IPS-18a (cell line): ENCODE results near the gene ONECUT3.
"Not testable (repeated sequence)": the region's sequence is repeated elsewhere in the genome, so short reads cannot be mapped to it uniquely, and the experiment has no call there.

ENCODE experiments used
- H3K27ac ChIP-seq: one replicate; pipeline ENCODE4 v1.5.1; 2013; ENCODE audit warnings: low read length
- H3K27me3 ChIP-seq: one replicate; pipeline ENCODE4 v1.6.1; 2013; ENCODE audit warnings: mild to moderate bottlenecking, low read length; ENCODE audit not compliant: control insufficient read depth, insufficient read depth
- H3K36me3 ChIP-seq: one replicate; pipeline ENCODE4 v1.6.1; 2013; ENCODE audit warnings: low read depth, low read length; ENCODE audit not compliant: control insufficient read depth
- H3K4me1 ChIP-seq: one replicate; pipeline ENCODE4 v1.6.1; 2013; ENCODE audit warnings: low read depth, low read length; ENCODE audit not compliant: control insufficient read depth
- H3K4me3 ChIP-seq: one replicate; pipeline ENCODE4 v1.5.1; 2013; ENCODE audit warnings: low read length
- H3K9ac ChIP-seq: one replicate; pipeline ENCODE4 v1.6.1; 2013; ENCODE audit warnings: mild to moderate bottlenecking, low read length, moderate library complexity
- H3K9me3 ChIP-seq: one replicate; pipeline ENCODE4 v1.6.1; 2013; ENCODE audit warnings: low read depth, low read length; ENCODE audit not compliant: control insufficient read depth

The ONECUT3 gene

DNA sequence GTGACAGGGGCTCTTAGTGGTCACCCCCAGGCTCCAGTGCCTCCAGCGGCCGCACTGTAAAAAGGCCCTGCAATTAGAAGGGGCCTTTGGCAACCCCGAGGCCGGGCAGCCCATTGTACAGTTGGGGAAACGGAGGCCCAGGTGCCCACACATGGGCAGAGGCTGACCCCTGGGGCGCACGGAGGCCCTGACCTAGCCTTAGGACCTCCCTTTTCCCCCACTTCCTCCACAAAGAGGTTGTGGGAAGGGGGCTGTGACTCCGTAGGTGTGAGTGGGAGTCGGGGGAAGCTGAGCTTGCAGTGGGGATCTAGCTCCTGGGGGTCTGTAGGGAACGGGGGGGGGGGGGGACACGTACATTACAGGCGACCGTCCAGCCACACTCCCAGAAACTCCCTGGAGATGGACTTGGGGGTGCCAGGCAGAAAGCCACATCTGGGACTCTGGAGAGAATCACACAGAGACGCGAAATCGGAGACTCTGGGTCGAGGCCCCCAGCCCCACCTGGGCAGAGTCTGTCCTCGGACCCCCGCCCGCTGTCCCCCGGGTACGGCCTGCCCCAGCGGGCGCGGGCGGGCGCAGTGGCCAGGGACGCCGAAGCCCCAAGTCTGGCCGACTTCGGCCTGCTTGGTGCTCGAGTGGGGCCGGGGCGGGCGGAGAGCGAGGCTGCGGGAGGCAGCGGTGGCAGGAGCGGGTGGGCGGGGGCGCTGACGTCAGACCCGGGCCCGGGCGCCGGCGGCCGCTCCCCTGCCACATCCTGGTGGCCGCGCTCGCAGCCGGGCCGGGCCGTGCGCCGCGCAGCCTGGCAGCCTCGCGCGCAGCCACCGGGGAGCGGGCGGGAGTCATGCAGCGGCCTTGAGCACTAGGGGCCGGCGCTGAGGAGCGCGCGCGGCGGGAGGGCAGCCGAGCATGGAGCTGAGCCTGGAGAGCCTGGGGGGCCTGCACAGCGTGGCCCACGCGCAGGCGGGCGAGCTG is at the start of gene ONECUT3:
Gene ONECUT3 (plus strand): TSS at position 750 of the 972 bp plus-strand sequence. CDS start 157 bp downstream, at position 907.
- no peaks in the 10 kb centered on the region for H3K36me3 ChIP-seq

DNA sequence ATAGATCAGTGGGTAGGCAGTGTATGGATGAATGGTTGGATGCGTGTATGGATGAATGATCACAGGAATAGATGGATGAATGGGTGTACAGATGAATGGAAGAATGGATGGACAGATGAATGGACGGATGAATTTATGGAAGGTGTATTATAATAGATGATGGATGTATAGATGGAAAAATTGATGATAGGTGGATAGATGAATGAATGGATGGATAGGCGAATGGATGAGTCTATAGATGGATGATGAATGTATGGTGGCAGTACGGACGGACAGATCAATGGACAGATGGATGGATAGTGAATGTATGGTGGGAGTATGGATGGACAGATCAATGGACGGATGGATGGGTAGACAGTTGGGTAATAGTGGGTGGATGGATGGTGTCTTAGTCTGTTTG is 49.0 kb upstream of the ONECUT3 start:
- H3K9me3 ChIP-seq = no peaks in the 10 kb centered on the region
- no peaks in the 10 kb centered on the region for H3K4me1 ChIP-seq
- peaks cover 17% of the 10 kb centered on the region for H3K27me3 ChIP-seq

More for the DNA sequence above, at the start of gene ONECUT3:
- H3K9me3 ChIP-seq = no peaks in the 10 kb centered on the region
- H3K27ac ChIP-seq = no peak within 1 kb of the TSS
- H3K4me1 ChIP-seq = no peaks in the 10 kb centered on the region
- no peak within 1 kb of the TSS for H3K9ac ChIP-seq
- no peak within 1 kb of the TSS for H3K4me3 ChIP-seq
- peaks cover 92% of the 10 kb centered on the region for H3K27me3 ChIP-seq

DNA sequence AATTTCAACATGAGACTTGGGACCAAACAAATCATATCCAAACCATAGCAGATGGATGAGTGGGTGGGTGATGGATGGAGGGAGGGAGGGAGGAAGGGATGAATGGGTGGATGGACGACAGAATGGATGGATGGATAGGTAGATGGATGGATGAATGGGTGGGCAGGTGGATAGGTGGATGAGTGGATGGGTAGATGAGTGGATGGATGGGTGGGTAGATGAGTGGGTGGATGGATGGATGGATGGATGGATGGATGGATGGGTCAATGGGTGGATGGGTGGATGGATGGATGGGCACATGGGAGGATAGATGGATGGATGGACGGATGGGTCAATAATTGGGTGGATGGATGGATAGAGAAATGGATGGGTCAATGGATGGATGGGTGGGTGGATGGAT is 47.9 kb upstream of the ONECUT3 start:
- Histone ChIP-seq H3K9ac (no peak overlapping the region), H3K4me3 (no peak overlapping the region), H3K9me3 (no peaks in the 10 kb centered on the region), H3K4me1 (no peaks in the 10 kb centered on the region), H3K27ac (no peak overlapping the region), H3K36me3 (no peaks in the 10 kb centered on the region), H3K27me3 (peaks cover 17% of the 10 kb centered on the region)

More for the DNA sequence above, 49.0 kb upstream of the ONECUT3 start:
- Histone ChIP-seq H3K4me3 (no peak overlapping the region), H3K9ac (no peak overlapping the region), H3K27ac (no peak overlapping the region), H3K36me3 (no peaks in the 10 kb centered on the region)

DNA sequence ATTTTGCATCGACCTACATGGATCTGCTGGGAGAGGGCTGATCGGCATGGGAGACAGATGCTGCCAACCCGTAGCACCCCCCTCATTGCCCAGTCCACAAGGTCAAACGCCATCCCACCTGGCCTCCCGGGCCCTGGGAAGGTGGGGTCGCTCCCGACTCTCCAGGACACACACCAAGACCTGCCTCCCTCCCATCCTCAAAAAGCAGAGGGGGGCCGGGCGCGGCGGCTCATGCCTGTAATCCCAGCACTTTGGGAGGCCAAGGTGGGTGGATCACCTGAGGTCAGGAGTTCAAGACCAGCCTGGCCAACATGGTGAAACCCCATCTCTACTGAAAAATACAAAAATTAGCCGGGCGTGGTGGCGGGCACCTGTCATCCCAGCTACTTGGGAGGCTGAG is 46.7 kb upstream of the ONECUT3 start:
- not testable (repeated sequence) for H3K27ac ChIP-seq

DNA sequence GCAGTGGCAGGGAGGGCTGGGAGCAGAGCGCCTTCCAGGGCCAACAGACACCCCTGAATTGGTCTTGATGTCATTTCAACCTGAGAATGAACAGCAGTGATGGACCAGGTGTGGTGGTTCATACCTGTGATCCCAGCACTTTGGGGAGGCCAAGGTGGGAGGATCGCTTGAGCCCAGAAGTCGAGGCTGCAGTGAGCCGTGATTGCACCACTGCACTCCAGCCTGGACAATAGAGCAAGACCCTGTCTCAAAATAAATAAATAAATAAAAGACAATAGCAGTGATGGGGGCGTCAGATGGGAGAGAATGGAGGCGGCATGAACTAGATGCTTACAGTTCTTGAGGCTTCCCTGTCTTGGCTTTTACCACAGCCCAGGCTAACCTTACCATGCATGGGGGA is 46.1 kb upstream of the ONECUT3 start:
- peaks cover 6% of the 10 kb centered on the region for H3K27me3 ChIP-seq

More for the DNA sequence above, 46.7 kb upstream of the ONECUT3 start:
- H3K4me1 ChIP-seq, H3K27me3 ChIP-seq, H3K9me3 ChIP-seq, H3K9ac ChIP-seq, H3K36me3 ChIP-seq, H3K4me3 ChIP-seq: not testable (repeated sequence)

DNA sequence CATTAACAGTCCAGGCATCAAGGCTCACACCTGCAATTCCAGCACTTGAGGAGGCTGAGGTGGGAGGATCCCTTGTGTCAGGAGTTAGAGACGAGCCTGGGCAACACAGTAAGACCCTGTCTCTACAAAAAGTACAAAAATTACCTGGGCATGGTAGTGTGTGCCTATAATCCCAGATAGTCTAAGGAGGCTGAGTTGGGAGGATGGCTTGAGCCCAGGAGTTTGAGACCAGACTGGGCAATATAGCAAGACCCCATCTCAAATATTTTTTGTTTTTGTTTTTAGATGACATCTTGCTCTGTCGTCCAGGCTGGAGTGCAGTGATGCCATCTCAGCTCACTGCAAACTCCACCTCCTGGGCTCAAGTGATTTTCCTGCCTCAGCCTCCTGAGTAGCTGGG is 40.1 kb upstream of the ONECUT3 start:
- H3K4me3 ChIP-seq = no peak overlapping the region
- no peaks in the 10 kb centered on the region for H3K4me1 ChIP-seq
- peaks cover 17% of the 10 kb centered on the region for H3K27me3 ChIP-seq
- no peaks in the 10 kb centered on the region for H3K9me3 ChIP-seq
- H3K9ac ChIP-seq = no peak overlapping the region
- H3K27ac ChIP-seq = no peak overlapping the region
- no peaks in the 10 kb centered on the region for H3K36me3 ChIP-seq

More for the DNA sequence above, 46.1 kb upstream of the ONECUT3 start:
- Histone ChIP-seq H3K27ac (no peak overlapping the region), H3K36me3 (no peaks in the 10 kb centered on the region), H3K4me3 (no peak overlapping the region), H3K9ac (no peak overlapping the region), H3K9me3 (no peaks in the 10 kb centered on the region), H3K4me1 (no peaks in the 10 kb centered on the region)

DNA sequence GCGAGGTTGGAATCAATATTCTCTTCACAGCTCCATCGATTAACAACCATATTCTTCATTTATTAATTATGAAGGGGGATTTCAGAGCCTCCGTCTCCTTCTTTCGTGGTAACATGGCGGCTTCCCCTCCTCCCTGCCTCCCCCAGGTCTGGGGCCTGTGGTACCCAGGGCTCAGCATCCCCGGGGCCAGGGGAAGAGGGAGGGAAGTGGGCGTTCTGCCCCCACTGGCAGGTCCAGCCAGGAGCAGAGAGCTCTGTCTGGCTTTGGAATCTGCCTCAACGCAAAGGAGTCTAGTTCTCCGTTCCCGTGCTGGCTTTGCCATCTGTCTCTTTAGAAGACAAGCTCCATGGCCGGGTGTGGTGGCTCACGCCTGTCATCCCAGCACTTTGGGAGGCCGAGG is 37.8 kb upstream of the ONECUT3 start:
- Histone ChIP-seq H3K27me3 (peaks cover 36% of the 10 kb centered on the region), H3K4me3 (no peak overlapping the region), H3K9me3 (no peaks in the 10 kb centered on the region), H3K4me1 (no peaks in the 10 kb centered on the region), H3K27ac (no peak overlapping the region), H3K9ac (no peak overlapping the region), H3K36me3 (no peaks in the 10 kb centered on the region)

DNA sequence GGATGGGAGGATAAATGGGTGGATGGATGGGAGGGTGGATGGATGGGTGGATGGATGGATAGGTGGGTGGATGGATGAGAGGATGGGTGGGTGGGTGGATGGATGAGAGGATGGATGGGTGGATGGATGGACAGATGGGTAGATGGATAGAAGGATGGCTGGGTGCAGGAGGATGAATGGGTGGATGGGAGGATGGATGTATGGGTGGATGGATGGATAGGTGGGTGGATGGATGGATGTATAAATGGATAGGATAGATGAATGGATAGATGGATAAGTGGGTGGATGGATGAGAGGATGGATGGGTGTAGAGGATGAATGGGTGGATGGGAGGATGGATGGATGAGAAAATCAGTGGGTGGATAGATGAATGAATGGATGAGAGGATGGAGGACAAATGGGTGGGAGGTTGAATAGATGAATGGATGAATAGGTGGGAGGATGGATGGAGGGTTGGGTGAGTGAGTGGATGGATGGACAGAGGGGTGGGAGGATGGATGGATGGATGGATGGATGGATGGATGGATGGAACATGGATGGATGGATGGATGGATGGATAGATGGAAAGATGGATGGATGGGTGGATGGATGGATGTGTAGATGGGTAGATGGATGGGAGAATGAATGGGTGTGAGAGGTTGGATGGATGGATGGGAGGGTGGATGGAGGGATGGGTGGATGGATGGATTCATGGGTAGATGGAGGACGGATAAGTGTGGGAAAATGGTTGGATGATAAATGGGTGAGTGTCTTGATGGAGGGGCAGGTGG is 35.9 kb upstream of the ONECUT3 start:
- H3K4me1 ChIP-seq = no peaks in the 10 kb centered on the region
- no peak overlapping the region for H3K9ac ChIP-seq
- H3K27me3 ChIP-seq = peaks cover 38% of the 10 kb centered on the region
- no peaks in the 10 kb centered on the region for H3K36me3 ChIP-seq
- no peak overlapping the region for H3K4me3 ChIP-seq
- no peak overlapping the region for H3K27ac ChIP-seq
- no peaks in the 10 kb centered on the region for H3K9me3 ChIP-seq

DNA sequence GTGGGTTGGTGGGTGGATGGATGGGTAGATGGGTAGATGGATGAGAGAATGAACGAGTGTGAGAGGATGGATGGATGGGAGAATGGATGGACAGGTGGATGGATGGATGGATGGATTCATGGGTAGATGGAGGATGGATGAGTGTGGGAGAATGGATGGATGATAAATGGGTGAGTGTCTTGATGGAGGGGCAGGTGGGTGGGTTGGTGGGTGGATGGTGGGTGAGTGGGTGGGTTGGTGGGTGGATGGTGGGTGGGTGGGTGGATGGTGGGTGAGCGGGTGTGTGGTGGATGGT is 35.4 kb upstream of the ONECUT3 start:
- Histone ChIP-seq H3K4me3 (no peak overlapping the region), H3K36me3 (no peaks in the 10 kb centered on the region), H3K27ac (no peak overlapping the region), H3K9ac (no peak overlapping the region), H3K4me1 (no peaks in the 10 kb centered on the region), H3K27me3 (peaks cover 38% of the 10 kb centered on the region), H3K9me3 (no peaks in the 10 kb centered on the region)

DNA sequence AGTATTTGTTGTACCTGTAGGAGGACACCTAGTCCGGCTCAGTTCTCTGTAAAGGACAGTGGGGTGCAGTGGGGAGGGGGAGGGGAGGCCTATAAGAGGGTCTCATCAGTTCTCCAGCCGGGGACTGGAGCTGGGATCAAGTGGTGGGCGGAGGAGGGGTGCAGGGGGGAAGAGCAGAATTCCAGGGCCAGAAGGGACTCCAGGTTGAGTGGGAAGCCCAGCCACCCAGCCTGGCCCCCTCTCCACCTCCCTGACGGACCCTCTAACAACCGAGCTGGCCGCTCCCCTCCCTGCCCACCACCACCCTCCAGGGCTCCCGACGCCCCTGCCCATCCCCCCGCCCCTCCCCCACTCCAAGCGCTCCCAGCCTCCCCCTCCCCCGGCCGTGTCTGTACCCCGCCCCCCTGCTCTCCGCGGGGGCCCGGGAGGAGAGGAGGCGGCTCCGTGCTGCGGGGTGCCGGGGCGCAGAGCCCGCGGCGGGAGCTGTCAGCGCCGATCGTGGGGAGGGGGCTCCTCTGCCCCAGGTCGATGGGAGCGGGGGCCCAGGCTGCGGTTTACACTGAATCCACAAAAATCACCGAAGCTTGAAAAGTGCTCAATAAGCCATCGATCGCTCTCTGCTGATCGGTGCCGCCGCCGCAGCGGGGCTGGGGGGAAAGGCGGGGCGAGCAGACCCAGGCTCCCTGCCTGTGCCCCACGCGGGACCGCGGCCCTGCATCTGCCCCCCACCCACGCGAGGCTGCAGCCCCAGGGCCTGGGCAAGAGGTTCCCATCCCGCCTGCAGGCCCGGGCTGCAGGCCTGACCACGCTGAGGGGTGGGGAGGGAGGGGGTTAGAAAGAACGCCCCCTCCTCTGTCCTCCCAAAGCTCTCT is 34.6 kb upstream of the ONECUT3 start:
- peak overlapping the region; percentile 28 for H3K4me3 ChIP-seq
- no peaks in the 10 kb centered on the region for H3K4me1 ChIP-seq
- H3K27me3 ChIP-seq = peaks cover 40% of the 10 kb centered on the region
- no peaks in the 10 kb centered on the region for H3K36me3 ChIP-seq
- no peaks in the 10 kb centered on the region for H3K9me3 ChIP-seq
- no peak overlapping the region for H3K9ac ChIP-seq
- no peak overlapping the region for H3K27ac ChIP-seq

DNA sequence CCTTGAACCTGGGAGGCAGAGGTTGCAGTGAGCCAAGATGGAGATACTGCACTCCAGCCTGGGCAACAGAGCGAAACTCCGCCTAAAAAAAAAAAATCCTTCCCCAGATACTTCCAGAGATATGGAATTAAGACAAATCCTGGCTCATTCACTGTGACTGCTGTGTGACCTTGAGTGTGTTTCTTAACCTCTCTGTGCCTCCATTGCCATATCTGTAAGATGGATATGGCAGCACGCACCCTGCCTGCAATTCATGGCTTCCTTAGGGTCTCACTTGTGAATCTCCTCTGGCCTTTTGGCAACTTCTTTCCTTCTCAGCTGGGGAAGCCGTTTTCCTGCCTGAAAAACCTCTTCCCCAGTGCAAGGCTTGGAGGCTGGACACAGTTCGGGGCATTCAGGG is 33.8 kb upstream of the ONECUT3 start:
- H3K4me1 ChIP-seq = no peaks in the 10 kb centered on the region
- no peak overlapping the region for H3K27ac ChIP-seq
- peaks cover 41% of the 10 kb centered on the region for H3K27me3 ChIP-seq
- H3K9me3 ChIP-seq = no peaks in the 10 kb centered on the region
- H3K4me3 ChIP-seq = no peak overlapping the region
- no peak overlapping the region for H3K9ac ChIP-seq
- H3K36me3 ChIP-seq = no peaks in the 10 kb centered on the region
